LHCN-M2 (cell line): ENCODE data around the gene MUC4. TPM values are rescaled to one million over a fixed set of nuclear protein-coding genes. Genes with fewer than 3 reads are reported as not detected.
A peak's percentile ranks its signal among the peaks of the same experiment; 100 is the strongest.
"Not testable (repeated sequence)": the region's sequence is repeated elsewhere in the genome, so short reads cannot be mapped to it uniquely, and the experiment has no call there.

Source experiments
- DNase-seq: peaks from one replicate; pipeline ENCODE4 v3.0.0-alpha.2; 2012; ENCODE audit warnings: low read depth
- total RNA-seq: library from RNA; depleted of rRNA; stranded (reverse); fragments of >200 nt; gene quantifications from 2 replicates; pipeline ENCODE4 v1.2.3, GENCODE V29; 2014

Gene MUC4
- total RNA-seq, 1 experiment from 2014 or later: not detected

DNA sequence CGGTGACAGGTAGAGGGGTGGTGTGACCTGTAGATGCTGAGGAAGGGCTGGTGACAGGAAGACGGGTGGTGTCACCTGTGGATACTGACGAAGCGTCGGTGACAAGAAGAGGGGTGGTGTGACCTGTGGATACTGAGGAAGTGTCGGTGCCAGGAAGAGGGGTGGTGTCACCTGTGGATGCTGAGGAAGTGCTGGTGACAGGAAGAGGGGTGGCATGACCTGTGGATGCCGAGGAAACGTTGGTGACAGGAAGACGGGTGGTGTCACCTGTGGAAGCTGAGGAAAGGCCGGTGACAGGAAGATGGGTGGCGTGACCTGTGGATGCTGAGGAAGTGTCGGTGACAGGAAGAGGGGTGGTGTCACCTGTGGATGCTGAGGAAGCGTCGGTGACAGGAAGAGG, 27.7 kb downstream of the MUC4 start:
- DNase-seq: not testable (repeated sequence)

DNA sequence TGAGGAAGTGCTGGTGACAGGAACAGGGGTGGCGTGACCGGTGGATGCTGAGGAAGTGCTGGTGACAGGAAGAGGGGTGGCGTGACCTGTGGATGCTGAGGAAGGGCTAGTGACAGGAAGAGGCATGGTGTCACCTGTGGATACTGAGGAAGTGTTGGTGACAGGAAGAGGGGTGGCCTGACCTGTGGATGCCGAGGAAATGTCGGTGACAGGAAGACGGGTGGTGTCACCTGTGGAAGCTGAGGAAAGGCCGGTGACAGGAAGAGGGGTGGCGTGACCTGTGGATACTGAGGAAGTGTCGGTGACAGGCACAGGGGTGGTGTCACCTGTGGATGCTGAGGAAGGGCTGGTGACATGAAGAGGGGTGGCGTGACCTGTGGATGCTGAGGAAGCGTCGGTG, 30.5 kb downstream of the MUC4 start:
- DNase-seq: not testable (repeated sequence)

DNA sequence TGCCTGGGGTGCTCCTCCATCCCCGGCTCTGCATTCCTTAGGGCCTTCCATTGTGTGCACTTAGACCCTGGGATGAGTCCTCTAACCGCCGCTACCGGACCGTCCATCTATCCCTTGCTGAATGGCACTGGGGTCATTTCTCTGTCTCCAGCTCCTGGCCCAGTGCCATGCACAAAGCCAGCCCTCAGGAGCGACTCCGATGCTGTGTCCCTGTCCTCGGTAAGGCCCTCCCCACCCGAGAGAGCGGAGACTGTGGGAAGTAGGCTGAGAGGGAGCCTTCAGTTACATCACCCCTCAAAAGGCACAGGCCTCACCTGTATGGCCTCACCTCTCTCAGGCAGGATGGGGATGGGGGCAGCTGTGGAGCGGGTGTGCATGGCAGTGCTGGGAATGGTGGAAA, 33.8 kb downstream of the MUC4 start:
- DNase-seq: no peak

DNA sequence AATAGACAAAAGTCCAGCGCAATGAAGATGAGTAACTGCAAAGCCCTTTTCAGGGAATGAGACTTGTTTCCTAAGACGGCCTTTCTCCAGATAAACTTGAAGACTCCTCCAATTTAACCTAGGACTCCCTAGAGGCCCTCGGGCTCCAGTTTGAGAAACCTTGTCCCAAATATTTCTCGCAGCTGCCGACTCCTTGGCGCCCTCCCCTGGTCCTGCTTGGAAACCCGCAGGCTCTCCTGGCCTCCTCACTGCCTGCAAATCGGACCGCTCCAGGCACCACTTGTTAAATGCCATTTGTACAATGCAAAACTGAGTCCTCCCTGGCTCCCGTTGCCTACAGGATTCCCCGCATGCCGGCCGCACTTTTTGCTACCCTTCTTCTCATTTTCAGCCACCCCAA, 36.8 kb downstream of the MUC4 start:
- DNase-seq: peak; percentile 24

DNA sequence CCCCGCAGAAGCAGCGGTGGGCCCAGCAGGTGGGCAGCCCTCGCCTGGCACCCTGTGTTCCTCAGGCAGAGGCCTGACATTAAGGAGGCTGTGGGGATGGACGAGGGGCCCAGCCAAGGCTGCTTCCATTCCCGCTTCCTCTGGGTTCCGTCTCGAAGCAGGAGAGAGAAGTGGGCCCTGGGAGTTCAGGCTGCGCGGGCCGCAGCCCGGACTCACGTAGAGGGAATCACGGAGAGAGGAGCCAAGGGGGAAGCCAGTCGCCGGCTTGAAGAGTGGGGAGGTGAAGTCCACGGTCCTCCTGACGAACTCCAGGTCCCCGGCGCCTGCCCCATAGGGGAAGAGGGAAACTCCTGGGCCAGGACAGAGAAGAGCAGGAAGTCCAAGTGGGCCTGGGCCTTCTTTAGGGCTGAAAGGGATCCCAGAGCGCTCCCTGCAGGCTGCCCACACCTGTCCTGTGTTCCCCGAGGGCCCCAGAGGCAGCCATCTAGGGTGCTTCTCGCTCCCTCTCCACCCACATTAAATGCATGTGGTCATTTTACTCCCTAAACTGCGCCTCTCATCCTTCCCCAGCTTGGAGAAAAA, 37.7 kb downstream of the MUC4 start:
- no peak for DNase-seq

DNA sequence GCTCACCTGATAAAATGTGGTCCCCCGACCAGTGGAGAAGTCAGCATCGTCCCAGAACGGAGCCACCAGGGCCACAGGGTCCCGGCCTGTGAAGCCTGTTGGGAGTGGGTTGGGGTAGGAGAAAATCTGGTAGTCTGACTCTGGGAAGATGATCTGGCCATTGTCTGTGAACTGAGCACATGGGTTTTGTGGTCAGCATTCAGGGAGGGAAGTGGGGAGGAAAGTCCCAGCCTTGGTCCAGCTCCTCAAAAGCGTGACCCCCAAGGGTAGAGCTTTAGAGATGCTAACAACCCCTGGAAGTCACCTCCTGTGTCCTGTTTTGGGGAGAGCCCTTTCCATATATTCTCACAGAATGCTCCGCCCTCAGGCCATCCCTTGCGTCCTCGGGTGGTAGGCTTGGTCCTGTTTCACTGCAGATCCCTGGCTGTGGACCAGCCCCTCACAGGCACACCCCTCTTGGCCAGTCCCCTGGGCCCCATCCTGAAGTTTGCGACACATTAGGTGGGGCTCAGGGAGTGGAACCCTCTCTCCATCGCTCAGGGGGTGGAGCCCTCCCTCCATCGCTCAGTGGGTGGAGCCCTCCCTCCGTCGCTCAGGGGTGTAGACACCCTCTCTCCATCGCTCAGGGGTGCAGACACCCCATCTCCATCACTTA, 40.0 kb downstream of the MUC4 start:
- DNase-seq: no peak

DNA sequence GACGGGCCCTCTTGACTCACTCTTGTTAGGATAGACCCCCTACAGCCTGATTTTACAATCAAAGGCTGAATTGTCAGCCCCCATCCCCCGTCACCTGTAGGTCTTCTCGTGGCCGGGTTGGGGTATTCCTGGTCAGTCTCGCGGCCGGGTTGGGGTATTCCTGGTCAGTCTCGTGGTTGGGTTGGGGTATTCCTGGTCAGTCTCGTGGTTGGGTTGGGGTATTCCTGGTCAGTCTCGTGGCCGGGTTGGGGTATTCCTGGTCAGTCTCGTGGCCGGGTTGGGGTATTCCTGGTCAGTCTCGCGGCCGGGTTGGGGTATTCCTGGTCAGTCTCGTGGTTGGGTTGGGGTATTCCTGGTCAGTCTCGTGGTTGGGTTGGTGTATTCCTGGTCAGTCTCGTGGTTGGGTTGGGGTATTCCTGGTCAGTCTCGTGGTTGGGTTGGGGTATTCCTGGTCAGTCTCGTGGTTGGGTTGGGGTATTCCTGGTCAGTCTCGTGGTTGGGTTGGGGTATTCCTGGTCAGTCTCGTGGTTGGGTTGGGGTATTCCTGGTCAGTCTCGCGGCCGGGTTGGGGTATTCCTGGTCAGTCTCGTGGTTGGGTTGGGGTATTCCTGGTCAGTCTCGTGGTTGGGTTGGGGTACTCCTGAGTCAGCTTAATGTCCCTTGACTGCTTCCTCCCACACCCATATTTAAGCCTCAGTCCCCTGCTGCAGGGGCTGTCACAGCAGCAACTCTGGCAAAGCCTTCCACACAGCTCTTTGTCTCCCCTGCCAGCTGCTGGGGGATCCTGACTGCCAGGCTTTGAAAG, 40.7 kb downstream of the MUC4 start:
- DNase-seq: not testable (repeated sequence)

DNA sequence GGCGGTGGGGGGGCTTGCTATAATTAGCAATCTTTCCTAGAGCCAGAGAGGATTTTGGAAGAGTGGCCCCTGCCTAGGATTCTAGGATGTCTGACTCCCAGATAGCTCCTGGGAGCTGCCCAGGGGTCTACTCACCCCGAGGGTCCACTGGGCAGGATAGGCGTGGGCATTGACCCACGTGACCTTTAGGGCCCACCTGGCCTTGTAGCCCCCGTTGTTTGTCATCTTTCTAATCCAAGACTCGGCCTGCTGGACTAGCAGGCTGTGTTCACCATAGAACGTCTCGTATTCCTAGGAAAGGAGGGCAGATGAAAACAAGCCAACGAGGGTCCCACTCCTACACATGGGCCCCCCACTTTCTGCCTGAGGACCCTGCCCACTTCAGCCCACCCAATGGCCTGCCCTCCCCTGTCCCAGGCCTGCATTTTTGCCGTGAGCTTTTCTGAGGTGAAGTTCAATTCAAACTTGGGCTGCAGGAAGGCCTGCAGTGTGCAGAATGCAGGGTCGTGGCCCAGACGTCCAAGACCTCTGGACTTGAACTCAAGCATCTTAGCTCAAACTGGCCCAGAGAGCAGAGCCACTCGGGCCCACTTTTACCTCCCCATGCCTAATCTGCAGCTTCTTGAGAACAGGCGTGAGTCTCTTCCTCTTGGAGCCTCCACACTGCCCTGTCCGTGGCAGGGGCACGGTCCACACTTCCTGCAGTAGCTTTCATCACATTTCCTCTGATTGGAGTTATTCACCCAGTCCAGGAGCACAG, 41.5 kb downstream of the MUC4 start:
- DNase-seq: no peak

DNA sequence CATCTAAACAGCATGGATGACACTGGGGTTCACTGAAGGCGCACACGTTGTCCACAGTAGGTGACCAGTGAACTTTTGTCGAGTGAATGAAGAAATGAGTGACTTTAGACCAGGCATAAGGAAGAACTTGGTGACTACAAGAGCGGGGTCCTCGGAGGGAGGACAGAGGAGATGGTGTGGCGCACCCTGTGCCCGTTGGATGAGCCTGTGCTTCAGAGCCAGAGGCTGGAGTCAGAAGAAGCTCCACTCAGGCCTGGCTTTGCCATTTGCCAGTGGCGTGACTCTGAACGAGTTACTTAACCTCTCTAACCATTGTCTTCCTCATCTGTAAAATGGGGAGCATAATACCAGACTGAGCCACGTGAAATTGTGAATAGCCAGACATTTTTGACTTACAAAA, 42.2 kb downstream of the MUC4 start:
- DNase-seq: no peak

DNA sequence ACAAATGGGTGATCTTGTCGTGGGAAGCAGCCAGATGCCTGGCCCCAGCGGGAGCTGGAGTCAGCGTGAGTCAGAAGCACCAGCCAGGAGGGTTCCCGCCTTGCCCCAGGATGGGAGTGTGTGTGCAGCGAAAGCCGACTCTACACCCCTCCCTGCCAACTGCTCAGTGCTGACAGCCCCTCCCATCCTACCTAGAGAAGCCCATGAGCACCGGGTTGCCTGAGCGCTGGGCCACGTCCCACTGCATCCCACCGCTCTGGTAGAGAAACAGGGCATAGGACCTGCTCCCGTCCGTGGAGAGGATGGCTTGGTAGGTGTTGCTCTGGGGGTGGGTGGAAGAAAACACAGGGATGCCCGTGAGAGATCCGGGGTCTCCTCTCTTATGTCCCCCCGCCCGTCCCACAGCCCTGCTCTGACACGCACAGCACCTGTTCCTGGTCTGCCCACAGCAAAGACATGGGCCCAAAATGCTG, 42.9 kb downstream of the MUC4 start:
- peak; percentile 5 for DNase-seq

DNA sequence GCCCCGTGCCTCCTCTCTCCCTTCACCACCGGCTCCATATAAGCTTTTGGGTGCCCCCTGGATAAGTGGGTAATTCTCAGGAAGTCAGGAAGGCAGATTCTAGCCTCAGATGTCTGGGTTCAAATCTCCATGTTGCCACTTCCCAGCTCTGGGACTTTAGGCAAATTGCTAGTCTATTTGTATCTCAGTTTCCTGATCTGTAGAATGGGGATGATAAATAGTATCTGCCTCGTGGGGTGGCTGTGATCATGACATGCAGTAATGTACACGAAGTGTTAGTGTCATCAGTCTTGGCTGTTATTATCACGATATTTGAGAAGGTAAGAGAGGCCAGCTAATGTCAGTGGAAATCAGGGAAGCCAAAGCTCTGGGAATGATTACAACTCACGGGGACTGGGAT, 43.3 kb downstream of the MUC4 start:
- no peak for DNase-seq

DNA sequence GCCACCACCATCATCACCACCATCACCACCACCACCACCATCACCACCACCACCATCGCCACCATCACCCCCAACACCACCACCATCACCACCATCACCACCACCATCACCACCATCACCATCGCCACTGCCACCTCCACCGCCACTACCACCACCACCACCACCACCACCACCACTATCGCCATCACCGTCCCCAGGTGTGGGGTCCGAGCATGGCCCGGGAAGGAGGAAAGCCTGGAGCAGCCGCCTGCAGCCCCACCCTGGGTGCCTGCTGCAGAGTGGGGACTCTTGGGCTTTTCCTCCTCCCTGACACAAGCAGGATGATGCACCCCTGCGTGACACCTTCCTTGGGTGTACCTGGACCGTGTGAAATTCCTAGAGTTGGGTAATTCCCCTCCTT, 43.9 kb downstream of the MUC4 start:
- DNase-seq: no peak

DNA sequence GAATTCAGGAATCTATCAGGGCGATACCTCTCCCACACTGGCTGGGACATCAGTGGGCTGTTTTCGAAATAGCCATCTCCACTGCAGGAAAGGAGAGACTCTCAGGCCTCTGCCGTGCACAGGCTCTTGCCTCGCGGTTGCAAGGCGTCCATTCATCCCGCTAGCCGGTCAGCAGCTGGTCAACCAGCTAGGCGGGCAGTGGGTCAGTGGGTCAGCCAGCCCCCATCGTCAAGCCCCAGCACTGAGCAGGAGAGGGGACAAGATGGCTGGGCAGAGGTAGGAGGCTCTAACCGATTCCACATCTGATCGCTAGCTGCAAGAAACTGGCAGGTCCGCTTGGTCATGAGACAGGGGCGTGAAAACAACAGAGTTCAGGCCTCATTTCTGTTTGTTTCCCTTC, 45.1 kb downstream of the MUC4 start:
- no peak for DNase-seq

DNA sequence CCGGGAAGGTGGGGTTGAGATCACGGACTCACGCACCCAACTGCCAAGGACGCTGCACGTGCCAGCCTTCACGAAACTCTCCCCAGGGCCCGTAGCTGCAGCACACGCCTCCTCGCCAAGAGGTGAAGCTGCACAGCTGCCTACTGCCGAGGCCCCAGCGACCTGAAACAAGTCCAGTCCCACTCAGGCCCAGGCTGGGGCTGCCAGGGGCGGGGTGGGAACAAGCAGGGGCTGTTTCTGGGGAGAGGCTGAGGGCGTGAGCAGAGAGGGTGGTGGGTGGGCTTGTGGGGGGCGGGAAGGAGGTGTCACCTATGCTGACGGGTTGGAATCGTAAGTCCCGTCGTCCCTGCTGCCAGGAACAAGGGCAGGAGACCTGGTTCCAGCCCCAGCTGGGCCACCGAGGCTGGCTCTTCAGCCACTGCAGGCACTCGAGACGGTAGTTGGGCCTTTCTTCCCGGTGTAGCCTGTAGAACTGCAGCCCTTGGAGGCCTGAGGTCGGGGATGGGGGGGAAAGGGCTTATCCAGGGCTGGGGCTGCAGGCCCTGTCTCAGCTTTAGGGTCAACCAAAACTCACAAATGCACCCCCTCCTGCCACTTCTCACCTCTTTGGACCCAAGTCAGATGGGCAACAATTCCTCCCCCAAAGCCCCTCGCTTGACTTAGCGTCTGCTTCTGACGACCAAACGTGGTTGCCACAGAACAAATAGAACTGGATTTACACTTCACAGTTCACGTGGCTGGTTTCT, 46.6 kb downstream of the MUC4 start:
- DNase-seq: no peak

DNA sequence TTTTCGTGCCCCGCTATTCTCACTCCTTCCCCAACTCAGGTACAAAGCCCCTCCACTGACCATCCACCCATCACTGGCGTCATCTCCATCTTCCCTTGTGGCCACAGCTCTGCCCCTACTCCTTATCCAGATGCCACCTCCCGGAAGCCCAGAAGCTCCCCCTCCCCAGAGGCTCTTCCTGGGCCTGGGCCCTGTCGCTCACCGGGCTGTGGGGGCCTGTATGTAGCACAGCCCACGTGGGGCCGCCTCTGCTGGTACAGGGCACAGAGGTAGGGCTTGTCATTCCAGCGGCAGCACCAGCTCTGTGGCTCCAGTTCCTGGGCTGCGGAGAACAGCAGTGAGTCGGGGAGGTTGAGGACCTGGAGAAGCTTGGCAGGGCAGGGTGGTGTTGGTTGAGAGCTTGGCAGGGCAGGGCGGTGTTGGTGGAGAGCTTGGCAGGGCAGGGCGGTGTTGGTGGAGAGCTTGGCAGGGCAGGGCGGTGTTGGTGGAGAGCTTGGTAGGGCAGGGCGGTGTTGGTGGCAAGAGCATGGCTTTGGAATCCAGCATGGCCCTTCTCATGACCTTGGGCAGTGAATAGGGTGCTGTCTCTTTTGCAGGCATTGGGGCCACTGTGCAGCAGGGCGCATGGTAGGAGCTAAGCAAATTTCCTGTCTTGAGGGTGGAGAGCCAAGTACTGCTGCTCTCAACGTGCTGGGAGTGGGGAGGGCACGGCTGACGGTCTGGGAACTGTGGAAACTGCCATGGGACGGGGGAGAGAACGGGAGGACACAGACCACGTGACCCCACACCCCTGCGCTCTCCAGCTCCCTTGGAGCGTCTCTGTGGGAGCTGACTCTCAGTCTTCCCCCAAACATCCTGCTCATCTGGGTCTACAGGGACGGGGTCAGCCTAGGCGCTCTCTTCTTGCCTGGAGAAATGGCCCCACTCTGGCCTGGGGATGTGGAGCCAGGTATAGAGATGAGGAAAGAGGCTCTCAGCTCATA, 47.6 kb downstream of the MUC4 start:
- no peak for DNase-seq

DNA sequence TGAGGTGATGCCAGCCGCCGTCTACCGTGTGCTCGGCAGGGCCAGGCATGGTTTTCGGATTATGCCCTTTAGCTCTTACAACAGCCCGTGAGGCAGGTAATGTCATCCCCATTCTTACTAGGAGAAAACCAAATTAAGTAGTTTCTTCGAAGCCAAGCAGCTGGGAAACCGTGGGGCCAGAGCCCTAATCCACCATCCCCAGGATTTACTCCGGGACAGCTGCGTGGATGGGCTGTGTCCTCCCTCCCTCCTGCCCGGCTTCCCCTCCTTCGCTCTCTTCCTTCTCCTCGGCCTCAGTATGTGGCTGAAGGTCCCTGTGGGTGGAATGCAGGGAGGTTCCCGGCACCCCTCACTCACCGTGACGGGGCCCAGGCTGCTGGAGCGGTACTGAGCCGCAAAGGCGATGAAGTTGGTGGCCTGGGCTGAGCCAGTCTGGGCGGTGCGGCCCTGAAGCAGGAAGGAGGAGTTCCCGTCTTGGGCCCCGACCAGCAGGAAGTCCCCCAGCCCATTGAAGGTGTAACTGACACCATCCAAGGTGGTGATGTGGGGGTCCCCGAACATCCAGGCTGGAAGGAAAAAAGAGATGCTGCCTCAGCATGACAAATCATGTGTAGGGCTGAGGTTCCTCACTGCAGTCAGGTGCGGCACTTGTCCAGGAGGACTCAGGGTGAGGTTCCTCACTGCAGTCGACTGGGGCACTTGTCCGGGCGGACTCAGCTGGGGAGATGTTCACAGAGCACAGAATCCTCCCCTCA, 48.5 kb downstream of the MUC4 start:
- no peak for DNase-seq

DNA sequence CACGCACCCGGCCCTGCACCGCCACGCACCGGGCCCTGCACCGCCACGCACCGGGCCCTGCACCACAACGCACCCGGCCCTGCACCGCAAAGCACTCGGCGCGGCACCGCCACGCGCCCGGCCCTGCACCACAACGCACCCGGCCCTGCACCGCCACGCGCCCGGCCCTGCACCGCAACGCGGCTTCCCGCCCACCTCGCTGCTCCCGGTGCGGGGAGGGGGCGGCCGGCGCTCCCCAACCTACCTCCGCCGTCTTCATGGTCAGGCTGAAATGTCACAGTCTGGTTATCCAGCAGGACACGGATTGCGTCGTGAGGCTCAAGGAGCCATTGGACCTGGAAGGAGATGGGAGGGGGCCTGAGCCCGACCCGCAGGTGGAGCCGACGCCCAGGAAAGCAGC, 49.1 kb downstream of the MUC4 start:
- no peak for DNase-seq

DNA sequence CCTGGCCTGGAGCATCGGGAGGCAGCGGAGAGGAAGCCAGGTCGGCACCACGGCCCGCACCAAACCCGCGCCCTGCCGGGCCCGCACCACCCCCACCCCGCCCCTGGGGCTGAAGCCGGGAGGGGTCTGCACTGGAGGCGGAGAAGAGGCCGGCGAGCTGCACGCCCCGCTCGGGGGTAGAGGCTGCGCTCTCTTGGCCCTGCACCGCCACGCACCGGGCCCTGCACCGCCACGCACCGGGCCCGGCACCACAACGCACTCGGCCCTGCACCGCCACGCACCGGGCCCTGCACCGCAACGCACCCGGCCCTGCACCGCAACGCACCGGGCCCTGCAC, 49.5 kb downstream of the MUC4 start:
- no peak for DNase-seq

DNA sequence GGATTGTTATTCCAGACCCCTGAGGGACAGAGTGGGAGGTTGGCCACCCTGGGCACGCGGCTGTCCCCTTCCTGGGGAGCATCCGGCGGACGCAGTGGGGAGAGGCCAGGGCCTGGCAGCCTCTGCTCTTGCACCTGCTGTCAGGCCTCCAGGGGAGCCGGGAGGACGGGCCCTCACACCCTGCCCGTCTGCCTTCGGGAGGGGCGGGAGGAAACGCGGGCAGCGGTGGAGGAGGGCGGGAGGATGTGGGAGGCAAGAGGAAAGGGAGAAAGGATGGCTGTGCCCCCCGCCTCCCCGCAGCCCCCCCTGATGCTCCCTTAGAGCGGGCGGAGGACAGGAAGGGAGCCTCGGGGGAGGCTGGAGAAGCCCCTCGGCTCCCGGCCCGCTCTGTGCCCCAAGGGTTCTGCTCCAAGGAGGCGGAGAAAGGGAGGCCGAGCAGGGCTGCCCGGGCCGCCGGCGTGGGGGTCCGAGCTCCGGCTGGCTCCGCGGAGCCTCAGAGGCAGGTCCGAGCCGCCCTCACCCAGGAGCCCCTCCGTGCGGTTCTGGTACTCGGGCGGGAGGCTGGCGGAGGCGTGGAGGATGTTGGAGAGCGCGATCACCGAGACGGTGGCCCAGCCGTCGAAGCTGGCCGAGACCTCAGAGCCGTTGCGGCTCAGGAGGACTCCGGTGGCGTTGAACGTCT, 50.0 kb downstream of the MUC4 start:
- no peak for DNase-seq
